MM.1S (cell line): ENCODE measurements around the gene JAM2.
"Not testable (repeated sequence)": the region's sequence is repeated elsewhere in the genome, so short reads cannot be mapped to it uniquely, and the experiment has no call there.

ENCODE experiments used
- DNase-seq: peaks from one replicate; pipeline ENCODE4 v3.0.0-alpha.2; 2015
- H2AFZ ChIP-seq: fragments of 300-600 bp; sonication (generic); 2 replicates; pipeline ENCODE4 v1.6.0; 2016; ENCODE audit warnings: antibody characterized with exemption, low read length
- H3F3A ChIP-seq: fragments of 300-600 bp; sonication (generic); 2 replicates; pipeline ENCODE4 v1.6.1; 2016; ENCODE audit warnings: mild to moderate bottlenecking, antibody characterized with exemption, low read length, moderate library complexity, mixed read lengths; ENCODE audit not compliant: insufficient read depth
- H3K27ac ChIP-seq: fragments of 300-600 bp; sonication (generic); 2 replicates; pipeline ENCODE4 v1.5.1; 2016; ENCODE audit warnings: mild to moderate bottlenecking, low read length
- H3K27me3 ChIP-seq: fragments of 300-600 bp; sonication (generic); replicated peaks from 2 replicates; pipeline ENCODE4 v1.6.0; 2016; ENCODE audit warnings: low read length; ENCODE audit not compliant: insufficient read depth
- H3K36me3 ChIP-seq: fragments of 300-600 bp; sonication (generic); replicated peaks from 2 replicates; pipeline ENCODE4 v1.6.1; 2016; ENCODE audit warnings: mild to moderate bottlenecking, low read length, mixed read lengths; ENCODE audit not compliant: insufficient read depth
- H3K4me1 ChIP-seq: fragments of 300-600 bp; sonication (generic); 2 replicates; pipeline ENCODE4 v1.6.1; 2016; ENCODE audit warnings: low read length, mixed read lengths
- H3K4me2 ChIP-seq: fragments of 300-600 bp; sonication (generic); 2 replicates; pipeline ENCODE4 v1.6.0; 2016; ENCODE audit warnings: low read depth, low read length
- H3K4me3 ChIP-seq: fragments of 300-600 bp; sonication (generic); 2 replicates; pipeline ENCODE4 v1.5.1; 2016; ENCODE audit warnings: low read length, mixed read lengths
- H3K79me2 ChIP-seq: fragments of 300-600 bp; sonication (generic); 2 replicates; pipeline ENCODE4 v1.6.1; 2016; ENCODE audit warnings: mixed run types, low read length, mixed read lengths
- H3K9ac ChIP-seq: fragments of 300-600 bp; sonication (generic); 2 replicates; pipeline ENCODE4 v1.6.1; 2016; ENCODE audit warnings: low read length, mixed read lengths
- H3K9me2 ChIP-seq: fragments of 300-600 bp; sonication (generic); replicated peaks from 2 replicates; pipeline ENCODE4 v1.6.1; 2016; ENCODE audit warnings: mild to moderate bottlenecking, low read length, mixed read lengths; ENCODE audit not compliant: insufficient read depth
- H3K9me3 ChIP-seq: fragments of 300-600 bp; sonication (generic); replicated peaks from 2 replicates; pipeline ENCODE4 v1.6.1; 2016; ENCODE audit warnings: mild to moderate bottlenecking, low read length, mixed read lengths; ENCODE audit not compliant: insufficient read depth
- H4K20me1 ChIP-seq: fragments of 300-600 bp; sonication (generic); 2 replicates; pipeline ENCODE4 v1.6.1; 2016; ENCODE audit warnings: mild to moderate bottlenecking, low read length, moderate library complexity, mixed read lengths; ENCODE audit not compliant: insufficient read depth
- CTCF ChIP-seq: fragments of 300-600 bp; sonication (generic); IDR thresholded peaks from 2 replicates; pipeline ENCODE4 v1.5.1; 2016; ENCODE audit warnings: antibody characterized with exemption, low read length, mixed read lengths
- EZH2 ChIP-seq: fragments of 300-600 bp; sonication (generic); optimal IDR thresholded peaks from 2 replicates; pipeline ENCODE3; 2017; ENCODE audit warnings: low read depth, mild to moderate bottlenecking, antibody characterized with exemption, low read length, mixed read lengths
- EZH2phosphoT487 ChIP-seq: fragments of 300-600 bp; sonication (generic); IDR thresholded peaks from 2 replicates; pipeline ENCODE4 v1.6.1; 2018; ENCODE audit warnings: antibody characterized with exemption, low read length

JAM2 gene

GRCh38 chr21:25619198-25619597 is 19.9 kb upstream of the JAM2 start:
- H3K4me2 ChIP-seq = no peak overlapping the region
- TF ChIP-seq EZH2phosphoT487 = no peak
- no peak overlapping the region for H3K9ac ChIP-seq
- H3K27me3 ChIP-seq = no peaks in the 10 kb centered on the region
- no peaks in the 10 kb centered on the region for H3K36me3 ChIP-seq
- no peaks in the 10 kb centered on the region for H4K20me1 ChIP-seq
- no peak overlapping the region for H3K27ac ChIP-seq
- H3K9me3 ChIP-seq = no peaks in the 10 kb centered on the region
- H3K4me1 ChIP-seq = no peaks in the 10 kb centered on the region
- no peaks in the 10 kb centered on the region for H3K9me2 ChIP-seq
- H2AFZ ChIP-seq = no peak overlapping the region
- H3K79me2 ChIP-seq = no peaks in the 10 kb centered on the region
- H3F3A ChIP-seq = no peaks in the 10 kb centered on the region
- H3K4me3 ChIP-seq = no peak overlapping the region
- DNase-seq = no peak

GRCh38 chr21:25624511-25624910 is 14.5 kb upstream of the JAM2 start:
- TF ChIP-seq CTCF (no peak), EZH2 (no peak), EZH2phosphoT487 (no peak)
- Histone ChIP-seq H3K4me3 (no peak overlapping the region), H3K9me3 (no peaks in the 10 kb centered on the region), H3K27me3 (no peaks in the 10 kb centered on the region), H4K20me1 (no peaks in the 10 kb centered on the region), H3K27ac (no peak overlapping the region), H3K79me2 (no peaks in the 10 kb centered on the region), H3K4me1 (no peaks in the 10 kb centered on the region), H3K9me2 (no peaks in the 10 kb centered on the region), H2AFZ (no peak overlapping the region), H3K4me2 (no peak overlapping the region), H3F3A (no peaks in the 10 kb centered on the region), H3K9ac (no peak overlapping the region), H3K36me3 (no peaks in the 10 kb centered on the region)
- DNase-seq = no peak

DNA sequence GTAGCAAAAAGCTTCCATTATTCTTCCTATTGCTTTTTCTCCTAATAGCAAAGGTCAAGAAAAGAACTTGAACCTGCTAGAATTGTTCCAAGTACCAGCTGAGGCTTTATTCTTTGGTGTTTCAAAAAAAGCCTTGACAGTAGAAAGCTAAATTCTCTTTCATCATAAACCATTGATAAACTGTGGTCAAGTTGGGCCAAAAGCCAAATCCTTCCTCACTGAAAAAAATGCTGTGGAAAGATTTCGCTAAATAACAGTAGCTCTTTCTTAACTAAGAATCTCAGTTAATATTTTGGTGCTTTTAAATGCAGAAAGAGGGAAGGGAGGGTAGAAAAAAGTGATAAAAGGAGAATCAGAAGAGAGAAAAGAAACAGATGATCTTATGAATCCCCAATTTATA is 14.0 kb upstream of the JAM2 start:
- no peak overlapping the region for H2AFZ ChIP-seq
- H3K4me2 ChIP-seq = no peak overlapping the region
- no peaks in the 10 kb centered on the region for H3K4me1 ChIP-seq
- H3K27ac ChIP-seq = no peak overlapping the region
- H4K20me1 ChIP-seq = no peaks in the 10 kb centered on the region
- H3K9me3 ChIP-seq = no peaks in the 10 kb centered on the region
- H3K27me3 ChIP-seq = no peaks in the 10 kb centered on the region
- no peak overlapping the region for H3K4me3 ChIP-seq
- H3K79me2 ChIP-seq = no peaks in the 10 kb centered on the region
- no peaks in the 10 kb centered on the region for H3K36me3 ChIP-seq
- no peak overlapping the region for H3K9ac ChIP-seq
- H3K9me2 ChIP-seq = no peaks in the 10 kb centered on the region
- no peak for TF ChIP-seq EZH2phosphoT487
- TF ChIP-seq CTCF = no peak
- TF ChIP-seq EZH2 = no peak
- no peaks in the 10 kb centered on the region for H3F3A ChIP-seq
- no peak for DNase-seq

GRCh38 chr21:25625776-25626555 is 13.1 kb upstream of the JAM2 start:
- H3K36me3 ChIP-seq, DNase-seq, H3F3A ChIP-seq, H3K4me2 ChIP-seq, H3K79me2 ChIP-seq, H3K4me3 ChIP-seq, H3K9ac ChIP-seq, H3K9me3 ChIP-seq, H3K4me1 ChIP-seq, H3K9me2 ChIP-seq, H3K27ac ChIP-seq, H4K20me1 ChIP-seq, H3K27me3 ChIP-seq, H2AFZ ChIP-seq: not testable (repeated sequence)
